Stimulated activated memory B cell treated with anti-CD40 and anti-IgM and Interleukin-4, amounts not matched to agents 10 μg/mL and 1 μg/mL and 100 μg/mL, for 72 hours (primary cell): ENCODE measurements around the gene C1QC.

Experiments
- ATAC-seq: fragments of 150-1000 bp; cut with Tn5 transposase; 2 replicates; pipeline ENCODE4 v1.10.0; 2021
- H3K27ac Mint-ChIP-seq: one replicate; pipeline ENCODE4 v1.8.0; 2022; ENCODE audit warnings: mild to moderate bottlenecking, mixed read lengths
- H3K27me3 Mint-ChIP-seq: one replicate; pipeline ENCODE4 v1.8.0; 2022; ENCODE audit warnings: mixed read lengths
- H3K36me3 Mint-ChIP-seq: one replicate; pipeline ENCODE4 v1.8.0; 2022; ENCODE audit warnings: mixed read lengths
- H3K4me1 Mint-ChIP-seq: one replicate; pipeline ENCODE4 v1.8.0; 2022; ENCODE audit warnings: mixed read lengths
- H3K4me3 Mint-ChIP-seq: one replicate; pipeline ENCODE4 v1.8.0; 2022; ENCODE audit warnings: mild to moderate bottlenecking, moderate library complexity, mixed read lengths
- H3K9me3 Mint-ChIP-seq: one replicate; pipeline ENCODE4 v1.8.0; 2022; ENCODE audit warnings: mixed read lengths

The C1QC gene

DNA sequence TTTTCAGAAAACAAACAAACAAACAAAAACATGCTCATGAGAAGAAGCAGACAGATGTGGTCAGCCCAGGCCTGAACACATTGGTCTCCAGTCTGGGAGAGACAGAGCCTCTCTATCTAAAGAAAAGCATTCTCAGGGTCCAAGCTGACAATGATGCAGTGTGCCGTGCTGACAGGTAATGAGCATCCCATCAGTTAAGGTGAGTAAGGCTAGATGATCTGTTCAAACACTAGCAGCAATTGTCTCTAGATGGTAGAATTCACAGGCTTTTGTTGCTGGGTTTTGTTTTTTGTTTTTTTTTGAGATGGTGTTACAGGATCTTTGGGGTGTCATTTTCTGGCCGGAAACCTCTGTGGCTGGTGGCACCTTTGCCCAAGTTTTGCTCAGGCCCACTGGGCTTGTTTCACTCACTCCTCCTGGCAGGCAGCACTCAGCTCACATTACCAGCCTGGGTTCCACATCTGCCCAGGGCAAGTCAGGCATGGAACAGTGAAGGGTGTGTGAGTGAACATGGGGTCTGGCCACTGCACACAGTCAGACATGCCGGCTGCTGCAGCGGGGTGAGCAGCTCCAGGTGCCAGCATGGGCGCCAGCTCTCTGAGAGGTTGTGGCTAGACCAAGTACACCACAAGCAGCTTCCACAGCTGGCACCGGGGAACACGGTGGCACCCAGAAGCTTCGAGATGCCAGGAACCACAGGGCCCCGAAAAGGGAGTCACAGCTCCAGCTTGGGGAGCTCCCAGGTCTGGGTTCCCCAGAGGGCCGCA is 9.6 kb upstream of the C1QC start:
- H3K4me1 Mint-ChIP-seq: no peaks in the 10 kb centered on the region
- H3K9me3 Mint-ChIP-seq: no peaks in the 10 kb centered on the region
- H3K27ac Mint-ChIP-seq: no peak overlapping the region
- H3K4me3 Mint-ChIP-seq: no peak overlapping the region
- ATAC-seq: no peak
- H3K36me3 Mint-ChIP-seq: no peaks in the 10 kb centered on the region
- peaks cover 37% of the 10 kb centered on the region for H3K27me3 Mint-ChIP-seq

DNA sequence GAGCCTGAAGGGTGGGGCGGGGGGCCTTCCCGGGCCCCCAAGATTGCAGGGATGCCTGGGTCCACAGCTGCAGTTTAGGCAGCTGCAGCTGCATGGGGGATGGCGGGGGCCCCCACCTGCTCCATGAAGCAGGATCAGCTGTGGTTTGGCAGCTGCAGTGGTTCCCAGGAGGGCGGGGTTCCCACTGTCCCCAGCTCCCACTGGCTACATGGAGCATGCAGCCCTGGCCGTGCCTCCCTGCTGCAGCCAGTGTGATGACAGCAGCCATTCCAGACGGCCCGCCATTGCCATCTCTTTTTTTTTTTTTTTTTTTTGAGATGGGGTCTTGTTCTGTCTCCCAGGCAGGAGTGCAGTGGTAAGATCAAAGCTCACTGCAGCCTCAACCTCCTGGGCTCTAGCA is 8.0 kb upstream of the C1QC start:
- H3K9me3 Mint-ChIP-seq: no peaks in the 10 kb centered on the region
- ATAC-seq: no peak
- no peak overlapping the region for H3K4me3 Mint-ChIP-seq
- H3K27me3 Mint-ChIP-seq: peaks cover 32% of the 10 kb centered on the region
- no peaks in the 10 kb centered on the region for H3K36me3 Mint-ChIP-seq
- H3K4me1 Mint-ChIP-seq: no peaks in the 10 kb centered on the region
- no peak overlapping the region for H3K27ac Mint-ChIP-seq

DNA sequence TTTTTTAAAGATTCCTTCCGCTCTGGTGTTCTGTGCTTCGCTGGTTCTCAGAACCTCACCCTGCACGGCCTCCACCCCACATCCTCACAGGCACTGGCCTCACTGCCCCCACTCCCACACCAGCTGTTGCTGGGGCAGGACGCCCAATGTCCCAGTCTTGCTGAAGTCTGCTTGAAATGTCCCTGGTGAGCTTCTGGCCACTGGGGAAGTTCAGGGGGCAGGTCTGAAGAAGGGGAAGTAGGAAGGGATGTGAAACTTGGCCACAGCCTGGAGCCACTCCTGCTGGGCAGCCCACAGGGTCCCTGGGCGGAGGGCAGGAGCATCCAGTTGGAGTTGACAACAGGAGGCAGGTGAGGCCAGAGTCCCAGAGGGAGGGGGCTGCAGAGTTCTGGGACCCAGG is 7.1 kb upstream of the C1QC start, which contains the start of gene C1QA:
Gene C1QA, plus strand, starts transcription at position 276 of the 400 bp plus-strand sequence. CDS start 989 bp downstream, outside the sequence.
- Mint-ChIP-seq H3K36me3 (no peaks in the 10 kb centered on the region), H3K4me3 (no peak within 1 kb of the TSS), H3K27ac (no peak within 1 kb of the TSS), H3K27me3 (peaks cover 36% of the 10 kb centered on the region), H3K4me1 (no peaks in the 10 kb centered on the region), H3K9me3 (no peaks in the 10 kb centered on the region)
- ATAC-seq: no peak

DNA sequence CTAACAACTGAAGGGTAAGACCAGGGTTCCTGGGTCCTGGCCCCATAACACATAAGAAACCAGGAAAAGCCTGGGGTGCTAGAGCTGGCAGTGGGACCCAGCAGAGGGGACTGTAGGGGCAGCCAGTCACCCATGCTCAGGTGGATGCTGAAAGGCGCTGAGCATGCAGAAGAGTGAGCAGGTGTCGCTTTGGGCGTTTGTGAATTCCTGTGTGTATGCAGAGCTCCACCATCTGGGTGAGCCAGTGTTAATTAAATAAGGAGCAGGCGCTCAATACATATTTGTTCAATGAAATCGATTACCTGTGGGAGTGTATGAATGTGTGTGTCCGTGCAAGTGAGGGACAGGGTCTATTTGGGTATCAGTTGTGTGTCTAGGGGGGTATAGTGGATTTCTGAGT is 6.5 kb upstream of the C1QC start:
- Mint-ChIP-seq H3K27ac (no peak overlapping the region), H3K9me3 (no peaks in the 10 kb centered on the region), H3K4me1 (no peaks in the 10 kb centered on the region), H3K4me3 (no peak overlapping the region), H3K36me3 (no peaks in the 10 kb centered on the region), H3K27me3 (peaks cover 41% of the 10 kb centered on the region)
- no peak for ATAC-seq

DNA sequence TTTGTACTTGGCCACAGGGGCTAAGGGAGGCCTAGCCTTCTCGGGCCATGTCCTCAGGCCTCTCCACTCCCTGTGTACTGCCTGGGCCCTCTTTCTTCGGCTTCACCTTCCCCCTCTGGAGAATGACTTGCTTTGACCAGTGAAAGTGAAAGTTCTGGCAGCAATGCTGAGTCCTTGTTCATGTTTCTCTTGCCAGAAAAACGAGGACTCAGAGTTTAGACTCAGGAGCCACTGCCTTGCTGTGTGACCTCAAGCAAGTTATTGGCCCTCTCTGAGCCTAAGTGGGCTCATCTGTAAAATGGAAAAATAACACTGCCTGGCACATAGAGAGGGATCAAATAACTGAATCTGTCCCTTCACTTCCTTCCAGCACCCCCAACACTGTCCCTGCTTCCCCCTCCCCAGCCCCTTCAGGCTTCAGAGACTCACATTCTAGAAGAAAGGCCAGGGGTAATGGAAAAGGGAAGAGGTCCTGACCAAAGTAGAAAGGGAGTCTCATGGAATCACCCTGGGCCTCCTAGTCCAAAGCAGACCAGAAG is 5.5 kb upstream of the C1QC start:
- Mint-ChIP-seq H3K9me3 (no peaks in the 10 kb centered on the region), H3K36me3 (no peaks in the 10 kb centered on the region), H3K27ac (no peak overlapping the region), H3K4me3 (no peak overlapping the region), H3K27me3 (peaks cover 50% of the 10 kb centered on the region), H3K4me1 (no peaks in the 10 kb centered on the region)
- ATAC-seq: no peak

DNA sequence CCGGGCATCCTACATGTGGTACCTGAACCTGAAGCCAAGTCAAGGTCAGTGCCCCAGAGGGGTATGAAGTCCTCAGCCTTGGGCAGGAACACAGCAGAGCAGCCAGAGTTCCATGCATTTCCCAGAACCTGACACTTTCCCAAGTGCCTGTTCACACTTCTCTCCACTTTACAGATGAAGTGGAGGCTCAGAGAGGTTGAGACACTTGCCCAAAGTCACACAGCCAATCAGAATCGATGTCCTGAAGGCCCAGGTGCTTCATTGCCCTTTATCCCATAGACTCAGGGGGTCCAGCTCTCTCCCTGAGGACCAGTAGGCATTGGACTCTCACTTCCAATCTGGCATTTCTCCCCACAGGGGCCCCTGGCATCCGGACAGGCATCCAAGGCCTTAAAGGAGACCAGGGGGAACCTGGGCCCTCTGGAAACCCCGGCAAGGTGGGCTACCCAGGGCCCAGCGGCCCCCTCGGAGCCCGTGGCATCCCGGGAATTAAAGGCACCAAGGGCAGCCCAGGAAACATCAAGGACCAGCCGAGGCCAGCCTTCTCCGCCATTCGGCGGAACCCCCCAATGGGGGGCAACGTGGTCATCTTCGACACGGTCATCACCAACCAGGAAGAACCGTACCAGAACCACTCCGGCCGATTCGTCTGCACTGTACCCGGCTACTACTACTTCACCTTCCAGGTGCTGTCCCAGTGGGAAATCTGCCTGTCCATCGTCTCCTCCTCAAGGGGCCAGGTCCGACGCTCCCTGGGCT is 4.8 kb upstream of the C1QC start:
- Mint-ChIP-seq H3K27me3 (peaks cover 57% of the 10 kb centered on the region), H3K27ac (no peak overlapping the region), H3K9me3 (no peaks in the 10 kb centered on the region), H3K4me3 (no peak overlapping the region), H3K4me1 (no peaks in the 10 kb centered on the region), H3K36me3 (no peaks in the 10 kb centered on the region)
- ATAC-seq: no peak

DNA sequence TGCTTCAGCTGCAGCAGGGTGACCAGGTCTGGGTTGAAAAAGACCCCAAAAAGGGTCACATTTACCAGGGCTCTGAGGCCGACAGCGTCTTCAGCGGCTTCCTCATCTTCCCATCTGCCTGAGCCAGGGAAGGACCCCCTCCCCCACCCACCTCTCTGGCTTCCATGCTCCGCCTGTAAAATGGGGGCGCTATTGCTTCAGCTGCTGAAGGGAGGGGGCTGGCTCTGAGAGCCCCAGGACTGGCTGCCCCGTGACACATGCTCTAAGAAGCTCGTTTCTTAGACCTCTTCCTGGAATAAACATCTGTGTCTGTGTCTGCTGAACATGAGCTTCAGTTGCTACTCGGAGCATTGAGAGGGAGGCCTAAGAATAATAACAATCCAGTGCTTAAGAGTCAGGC is 4.1 kb upstream of the C1QC start:
- no peaks in the 10 kb centered on the region for H3K9me3 Mint-ChIP-seq
- peaks cover 63% of the 10 kb centered on the region for H3K27me3 Mint-ChIP-seq
- no peaks in the 10 kb centered on the region for H3K4me1 Mint-ChIP-seq
- no peaks in the 10 kb centered on the region for H3K36me3 Mint-ChIP-seq
- no peak overlapping the region for H3K4me3 Mint-ChIP-seq
- no peak for ATAC-seq
- H3K27ac Mint-ChIP-seq: no peak overlapping the region

DNA sequence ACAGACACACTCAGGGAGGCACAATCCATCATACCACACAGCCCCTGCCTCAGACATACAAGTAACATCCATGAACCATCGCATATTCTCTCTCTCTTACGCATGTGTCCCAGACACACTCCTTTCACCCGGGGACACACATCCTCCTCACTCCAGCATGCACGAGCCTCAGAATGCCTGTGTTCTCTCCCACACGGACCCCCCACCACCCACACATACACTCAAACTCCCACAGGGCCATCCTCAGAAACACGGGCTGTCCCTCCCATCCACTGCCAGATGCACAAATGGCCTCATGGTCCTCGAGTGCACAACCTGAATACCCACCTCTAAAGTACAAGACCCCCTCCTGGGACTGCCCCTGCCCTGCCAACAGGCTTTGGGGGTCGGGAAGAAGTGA is 2.2 kb upstream of the C1QC start:
- peaks cover 77% of the 10 kb centered on the region for H3K27me3 Mint-ChIP-seq
- H3K4me1 Mint-ChIP-seq: no peaks in the 10 kb centered on the region
- no peaks in the 10 kb centered on the region for H3K36me3 Mint-ChIP-seq

DNA sequence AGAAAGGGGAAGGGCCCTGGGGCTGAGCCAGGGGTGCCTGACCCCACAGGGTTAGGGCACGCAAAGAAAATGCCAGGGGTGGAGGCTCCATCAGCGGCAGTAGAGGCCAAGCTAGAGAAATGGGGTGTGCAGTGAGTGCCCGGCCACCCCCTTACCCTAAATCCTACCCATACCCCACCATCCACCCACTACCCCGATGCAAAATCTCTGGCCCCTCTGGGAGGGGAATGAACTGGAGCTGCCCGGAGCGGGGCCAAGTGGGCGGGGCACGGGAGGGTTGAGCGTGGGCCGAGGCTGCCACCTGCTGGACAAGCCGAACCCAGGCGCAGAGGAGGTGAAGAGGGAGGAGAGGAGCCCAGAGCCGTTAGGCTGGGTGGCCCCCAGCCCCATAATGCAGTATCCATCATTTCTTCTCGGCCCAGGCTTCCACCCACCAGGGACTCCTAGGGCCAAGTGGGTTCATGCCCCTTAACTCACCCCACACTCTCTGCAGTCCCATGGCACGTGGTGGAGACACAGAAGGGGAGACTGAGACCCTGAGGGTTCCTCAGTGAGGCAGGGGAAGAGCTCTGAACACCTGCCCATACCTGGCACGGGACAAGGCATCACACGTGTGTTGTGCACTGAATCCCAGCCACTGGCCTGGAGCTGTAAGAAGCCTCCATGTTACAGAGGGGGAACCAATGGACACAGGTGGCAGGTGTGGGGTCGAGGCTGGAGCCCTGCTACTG is 1.4 kb upstream of the C1QC start:
- Mint-ChIP-seq H3K9me3 (no peaks in the 10 kb centered on the region), H3K4me1 (no peaks in the 10 kb centered on the region), H3K4me3 (no peak overlapping the region), H3K36me3 (no peaks in the 10 kb centered on the region), H3K27ac (no peak overlapping the region), H3K27me3 (peaks cover 69% of the 10 kb centered on the region)
- peak; percentile 73 for ATAC-seq

More for the DNA sequence above, 2.2 kb upstream of the C1QC start:
- no peak for ATAC-seq
- Mint-ChIP-seq H3K27ac (no peak overlapping the region), H3K4me3 (no peak overlapping the region), H3K9me3 (no peaks in the 10 kb centered on the region)

DNA sequence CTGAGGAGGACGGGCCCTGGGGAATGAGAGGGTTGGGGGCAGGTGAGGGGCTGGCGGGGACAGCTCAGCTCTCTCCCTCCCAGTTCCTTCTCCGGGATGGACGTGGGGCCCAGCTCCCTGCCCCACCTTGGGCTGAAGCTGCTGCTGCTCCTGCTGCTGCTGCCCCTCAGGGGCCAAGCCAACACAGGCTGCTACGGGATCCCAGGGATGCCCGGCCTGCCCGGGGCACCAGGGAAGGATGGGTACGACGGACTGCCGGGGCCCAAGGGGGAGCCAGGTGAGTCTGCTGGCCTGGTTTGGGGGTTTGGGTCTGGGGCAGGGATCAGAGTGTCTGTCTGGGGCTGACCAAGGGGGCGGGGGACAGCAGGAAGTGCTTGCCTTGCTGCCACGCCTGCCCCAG is 495 bp downstream of the C1QC start:
- Mint-ChIP-seq H3K27me3 (peaks cover 60% of the 10 kb centered on the region), H3K4me3 (no peak overlapping the region), H3K27ac (no peak overlapping the region), H3K9me3 (no peaks in the 10 kb centered on the region), H3K4me1 (no peaks in the 10 kb centered on the region), H3K36me3 (no peaks in the 10 kb centered on the region)
- no peak for ATAC-seq

DNA sequence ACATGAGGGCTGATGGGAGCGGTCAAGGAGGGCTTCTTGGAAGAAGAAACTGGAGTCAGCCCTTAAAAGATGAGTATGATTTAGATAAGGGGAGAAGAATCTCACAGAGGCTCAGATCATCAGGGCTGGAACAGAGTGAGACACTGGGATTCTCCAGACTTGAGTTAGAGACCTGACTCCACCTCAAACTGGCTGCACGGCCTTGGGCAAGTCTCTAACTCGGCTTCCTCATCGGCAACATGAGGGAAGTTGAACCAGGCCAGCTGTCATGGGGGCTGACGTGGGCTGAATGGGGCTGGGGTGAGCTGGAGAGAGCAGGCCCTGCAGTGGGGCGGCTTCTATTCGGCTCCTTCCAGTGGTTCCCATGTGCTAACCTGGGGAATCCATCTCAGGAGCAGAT is 2.5 kb downstream of the C1QC start:
- no peaks in the 10 kb centered on the region for H3K9me3 Mint-ChIP-seq
- H3K4me1 Mint-ChIP-seq: no peaks in the 10 kb centered on the region
- no peaks in the 10 kb centered on the region for H3K36me3 Mint-ChIP-seq
- H3K27me3 Mint-ChIP-seq: peaks cover 49% of the 10 kb centered on the region
- H3K4me3 Mint-ChIP-seq: no peak overlapping the region
- ATAC-seq: no peak
- no peak overlapping the region for H3K27ac Mint-ChIP-seq

DNA sequence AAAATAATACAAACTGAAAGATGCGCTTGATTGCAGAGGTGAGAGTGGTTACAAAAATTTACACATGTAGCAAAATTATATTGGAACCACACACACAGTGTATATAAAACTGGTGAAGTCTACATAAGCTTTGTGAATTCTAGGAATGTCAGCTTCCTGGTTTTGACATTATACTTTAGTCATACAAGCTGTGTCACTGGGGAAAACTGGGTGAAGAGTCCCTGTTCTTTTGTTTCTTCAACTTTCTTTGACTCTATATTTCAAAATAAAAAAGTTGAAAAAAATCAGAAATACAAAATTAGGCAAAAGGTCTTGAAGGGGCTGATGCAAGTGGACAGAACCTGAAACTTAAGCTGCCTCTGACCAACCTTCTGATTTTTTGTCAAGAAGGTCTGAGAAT is 3.0 kb downstream of the C1QC start:
- Mint-ChIP-seq H3K4me1 (no peaks in the 10 kb centered on the region), H3K36me3 (no peaks in the 10 kb centered on the region), H3K27me3 (peaks cover 44% of the 10 kb centered on the region), H3K27ac (no peak overlapping the region), H3K4me3 (no peak overlapping the region), H3K9me3 (no peaks in the 10 kb centered on the region)
- ATAC-seq: no peak

DNA sequence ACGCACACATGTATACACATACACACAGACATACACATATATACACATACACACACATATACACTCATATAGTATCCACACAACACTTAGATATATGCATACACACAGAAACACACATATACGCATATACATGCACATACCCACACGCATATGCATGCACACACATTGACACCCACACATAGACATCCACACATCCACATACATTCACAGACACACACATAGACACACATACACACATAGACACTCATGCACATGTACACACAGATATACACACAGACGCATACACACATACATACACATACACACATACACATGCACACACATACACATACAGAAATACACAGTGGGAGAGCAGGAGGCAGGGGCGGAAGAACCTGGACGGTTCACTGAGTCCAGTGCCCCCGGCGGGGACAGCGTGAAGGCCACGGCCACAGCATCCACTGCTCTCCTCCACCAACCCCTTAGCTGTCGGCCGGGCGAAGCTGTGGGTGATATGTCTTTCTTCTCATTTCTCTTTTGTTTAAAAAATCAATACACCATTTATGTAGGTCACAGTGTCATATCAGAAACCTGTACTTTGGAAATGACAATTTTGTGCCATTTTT is 6.8 kb downstream of the C1QC start:
- peaks cover 32% of the 10 kb centered on the region for H3K27me3 Mint-ChIP-seq
- H3K36me3 Mint-ChIP-seq: no peaks in the 10 kb centered on the region
- no peak overlapping the region for H3K27ac Mint-ChIP-seq
- no peak for ATAC-seq
- H3K4me3 Mint-ChIP-seq: no peak overlapping the region
- no peaks in the 10 kb centered on the region for H3K4me1 Mint-ChIP-seq
- H3K9me3 Mint-ChIP-seq: no peaks in the 10 kb centered on the region

DNA sequence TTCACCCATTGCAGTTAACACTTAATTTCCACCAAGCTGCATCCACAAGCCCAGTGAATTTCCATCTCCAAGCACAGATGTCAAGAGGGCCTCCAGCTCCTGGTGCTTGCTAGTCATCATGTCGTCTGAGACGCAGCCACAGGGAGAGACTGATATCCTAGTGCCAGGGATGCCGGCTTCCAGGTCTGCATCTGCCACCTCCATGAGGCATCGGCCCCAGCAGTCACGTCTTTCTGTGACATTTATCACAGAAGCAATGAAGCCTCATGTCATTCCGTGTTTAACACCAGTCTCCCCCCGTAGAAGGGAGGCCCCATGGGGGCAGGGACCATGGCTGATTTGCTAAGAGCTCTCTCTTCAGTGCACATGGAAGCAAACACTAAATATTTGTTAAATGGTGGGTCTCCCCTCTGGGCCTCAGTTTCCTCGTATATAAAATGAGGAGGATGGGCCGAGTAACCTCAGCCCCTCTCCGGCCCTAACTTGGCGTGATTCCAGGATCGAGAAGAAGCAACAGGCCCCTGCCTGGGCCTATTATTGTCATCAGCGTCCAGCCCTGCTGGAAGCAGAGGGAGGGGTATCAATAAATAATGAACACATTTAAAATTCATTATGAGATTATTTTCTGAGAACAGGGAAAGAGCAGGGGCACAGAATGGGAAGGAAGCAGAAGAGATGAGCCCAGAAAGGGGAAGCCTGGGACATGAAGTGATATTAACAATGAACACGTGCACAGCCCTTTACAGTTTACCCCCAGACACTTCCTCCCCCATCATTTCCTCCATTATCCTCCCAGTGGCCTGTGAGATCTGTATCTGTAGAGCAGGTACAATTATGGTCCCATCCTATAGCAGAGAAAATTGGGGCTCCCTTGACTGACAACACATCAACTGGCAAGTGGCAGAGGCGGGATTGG is 8.8 kb downstream of the C1QC start:
- no peaks in the 10 kb centered on the region for H3K9me3 Mint-ChIP-seq
- ATAC-seq: no peak
- H3K36me3 Mint-ChIP-seq: no peaks in the 10 kb centered on the region
- no peaks in the 10 kb centered on the region for H3K4me1 Mint-ChIP-seq
- peaks cover 40% of the 10 kb centered on the region for H3K27me3 Mint-ChIP-seq
- H3K4me3 Mint-ChIP-seq: no peak overlapping the region
- H3K27ac Mint-ChIP-seq: no peak overlapping the region
